GM21360 (cell line): ENCODE data around the gene ZIC3.

ENCODE experiments used
- ATAC-seq: cut with Tn5 transposase; IDR thresholded peaks from one replicate; pipeline ENCODE4 v1.9.1; 2021; ENCODE audit warnings: mild to moderate bottlenecking, moderate library complexity; ENCODE audit not compliant: unreplicated experiment

Gene ZIC3

DNA sequence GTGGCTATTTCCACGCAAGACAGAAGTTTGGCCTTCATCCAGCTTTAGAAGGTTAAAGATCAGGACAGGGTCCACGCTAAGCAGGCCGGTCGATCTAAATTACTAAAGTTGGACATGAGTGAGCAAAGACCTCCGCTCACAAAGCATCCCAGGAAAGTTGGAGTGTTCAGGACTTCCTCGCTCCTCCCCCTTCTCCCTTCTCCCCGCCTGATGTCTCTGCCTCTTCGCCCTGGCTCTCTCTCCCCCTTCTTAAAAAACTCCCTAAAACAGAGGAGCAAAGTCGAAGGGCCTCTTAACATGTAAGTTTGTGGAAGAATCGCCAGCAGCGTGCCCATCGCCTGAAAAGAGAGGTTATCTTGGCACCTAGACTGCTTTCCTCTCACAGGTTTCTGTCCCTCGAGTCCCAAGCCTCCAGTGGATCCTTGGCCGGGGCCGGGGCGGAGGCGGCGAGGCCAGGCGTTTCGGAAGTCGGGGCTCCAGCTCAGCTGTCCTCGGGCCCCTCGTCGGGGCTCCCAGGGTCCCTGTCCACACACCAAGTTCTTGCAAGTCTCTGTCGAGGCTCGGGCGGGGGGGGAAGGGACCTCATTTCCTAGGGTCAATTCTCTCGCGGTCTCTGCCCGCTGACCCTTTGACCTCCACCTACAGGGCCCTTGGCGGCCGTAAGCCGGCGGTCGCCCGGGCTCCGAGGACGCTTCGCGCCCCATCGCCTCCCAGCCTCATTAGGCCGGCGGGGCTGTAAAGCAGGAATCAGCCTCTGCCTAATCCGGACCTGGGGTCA, 7.6 kb downstream of the ZIC3 start:
- ATAC-seq, result no peak

GRCh38 chrX:137574102-137574783, 8.3 kb downstream of the ZIC3 start:
- no peak for ATAC-seq

DNA sequence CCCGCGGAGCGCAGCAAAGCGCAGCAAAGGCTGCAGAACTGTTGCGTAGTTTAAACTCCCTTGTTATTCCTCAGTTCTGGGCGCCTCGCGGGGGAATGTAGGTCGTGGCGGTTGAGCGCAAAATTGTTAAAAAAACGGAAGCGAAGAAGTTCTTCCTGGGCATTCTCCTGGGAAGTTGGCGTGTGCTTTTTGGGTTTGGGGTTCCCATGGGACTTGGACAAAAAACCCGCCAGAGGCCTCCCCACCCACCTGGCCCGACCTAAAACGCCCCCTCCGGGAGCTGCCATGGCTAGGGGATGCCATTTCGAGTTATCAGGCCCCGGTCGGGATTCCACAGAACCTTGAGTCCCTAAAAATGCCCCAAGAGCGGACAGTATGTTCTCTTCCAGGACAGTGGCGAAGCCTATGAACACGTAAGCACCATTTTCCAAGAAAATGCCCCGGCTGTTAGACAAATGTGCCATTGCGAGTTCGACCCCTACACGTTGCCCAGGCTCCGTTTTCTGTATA, 8.9 kb downstream of the ZIC3 start:
- no peak for ATAC-seq

- no peak for ATAC-seq
These were observed 9.8 kb downstream of the ZIC3 start for GRCh38 chrX:137575596-137576255.

DNA sequence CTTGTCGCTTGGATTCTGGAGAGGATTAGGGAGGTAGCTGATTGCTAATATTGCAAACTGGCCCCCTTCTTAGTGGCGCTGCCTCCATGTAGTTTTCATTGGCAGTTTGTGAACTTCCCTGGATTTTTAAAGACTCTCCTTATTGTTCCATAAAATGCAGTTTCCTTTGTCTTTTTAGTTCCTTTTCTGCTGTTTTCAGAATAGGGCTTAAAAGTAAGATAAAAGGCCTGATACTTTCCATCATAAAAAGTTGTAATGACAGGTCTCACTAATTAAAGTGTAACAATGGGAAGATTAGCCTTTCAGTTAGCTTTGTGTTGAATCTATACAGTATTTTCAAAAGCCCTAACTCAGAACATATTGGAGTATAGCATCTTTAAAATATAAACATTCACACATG, 21.2 kb downstream of the ZIC3 start:
- no peak for ATAC-seq

DNA sequence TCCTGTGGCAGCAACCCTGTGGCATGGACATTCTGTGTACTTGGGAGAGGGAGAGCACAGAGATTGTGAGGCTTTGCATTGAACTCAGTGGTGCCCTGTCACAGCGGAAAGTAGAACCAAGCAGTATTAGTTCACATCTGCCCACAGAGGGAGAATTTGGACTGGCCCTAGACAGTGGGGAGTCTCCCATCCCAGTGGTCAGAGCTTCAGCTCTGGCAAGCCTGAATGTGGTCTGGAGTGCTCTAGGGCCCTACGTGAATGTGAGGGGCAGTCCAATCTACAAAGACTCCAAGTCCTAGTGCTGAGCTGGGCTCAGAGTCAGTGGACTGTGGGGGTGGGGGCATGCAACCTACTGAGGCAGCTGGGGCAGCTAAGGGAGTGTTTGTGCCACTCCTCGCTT, 34.8 kb downstream of the ZIC3 start:
- ATAC-seq, result no peak
